Measurements from ENCODE around the gene CTSC.

Gene CTSC

DNA sequence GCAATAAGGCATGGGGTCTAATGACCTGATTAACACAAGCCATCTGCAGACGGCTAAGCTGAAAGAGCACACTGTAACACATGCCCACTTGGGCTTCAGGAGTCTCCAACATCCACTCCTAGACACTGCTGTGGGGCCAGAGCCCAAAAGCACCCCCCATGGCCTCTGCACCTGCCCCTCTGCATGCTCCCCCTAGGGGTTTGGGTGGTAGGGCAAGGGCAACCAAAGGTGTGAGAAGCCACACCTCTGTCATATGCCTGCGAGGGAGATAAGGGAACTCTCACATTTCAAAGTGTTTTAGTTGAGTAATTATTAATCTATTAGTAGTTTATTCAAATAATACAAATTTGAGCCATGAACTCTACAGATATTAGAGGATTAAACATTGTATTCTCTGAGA is 30.8 kb downstream of the CTSC start:
- Histone ChIP-seq H3K27me3 (no peaks in the 10 kb centered on the region), H3K27ac (no peak overlapping the region), H4K20me1 (peaks cover 42% of the 10 kb centered on the region), H3K36me3 (peaks cover 96% of the 10 kb centered on the region), H3K4me3 (no peak overlapping the region), H3K4me1 (no peaks in the 10 kb centered on the region), H3K9ac (no peak overlapping the region), H3K4me2 (no peak overlapping the region), H3K9me3 (0 out of 2 replicates have a peak, but pooled peaks cover 5% of the 10 kb centered on the region)
- TF ChIP-seq Cebpa-rat (IDR thresholded peaks at IDR 0.05): no peak

DNA sequence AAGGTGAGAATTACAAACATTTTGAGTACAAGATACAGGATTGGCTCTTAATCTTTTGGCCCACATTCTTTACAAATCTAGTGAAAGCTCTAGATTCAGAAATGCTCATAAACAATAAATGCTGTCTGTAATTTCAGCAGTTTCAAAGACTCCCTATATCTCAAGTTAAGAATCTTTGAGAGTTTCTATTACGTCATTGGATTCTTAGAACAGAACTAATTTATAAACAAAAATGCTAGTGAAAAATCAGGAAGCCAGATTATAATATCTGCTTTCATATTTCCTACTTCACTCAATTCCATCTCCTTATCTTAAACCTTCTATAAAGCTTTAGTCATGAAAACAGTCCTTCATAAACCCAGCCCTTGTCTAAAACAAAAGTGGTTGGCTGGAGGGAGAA is 32.1 kb downstream of the CTSC start:
- Histone ChIP-seq H3K9me3 (0 out of 2 replicates have a peak, but pooled peaks cover 5% of the 10 kb centered on the region), H3K36me3 (peaks cover 96% of the 10 kb centered on the region), H3K27ac (no peak overlapping the region), H3K4me3 (no peak overlapping the region), H3K4me2 (no peak overlapping the region), H3K4me1 (no peaks in the 10 kb centered on the region), H3K27me3 (no peaks in the 10 kb centered on the region), H4K20me1 (peaks cover 31% of the 10 kb centered on the region), H3K9ac (no peak overlapping the region)
- no peak for TF ChIP-seq Cebpa-rat (IDR thresholded peaks at IDR 0.05)

DNA sequence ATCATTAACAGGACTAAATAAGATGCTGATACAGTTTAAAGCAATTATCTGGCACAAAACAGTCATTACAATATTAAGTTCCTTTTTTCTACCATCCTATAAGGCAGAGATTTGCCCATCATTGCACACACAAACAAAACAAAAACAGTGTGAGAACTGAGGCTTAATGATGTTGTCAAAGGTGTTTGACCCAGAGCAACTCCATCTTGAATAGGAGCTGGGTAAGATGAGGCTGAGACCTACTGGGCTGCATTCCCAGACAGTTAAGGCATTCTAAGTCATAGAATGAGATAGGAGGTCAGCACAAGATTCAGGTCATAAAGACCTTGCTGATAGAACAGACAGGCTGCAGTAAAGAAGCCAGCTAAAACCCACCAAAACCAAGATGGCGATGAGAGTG is 33.2 kb downstream of the CTSC start:
- H3K36me3 ChIP-seq: peaks cover 98% of the 10 kb centered on the region
- TF ChIP-seq Cebpa-rat (IDR thresholded peaks at IDR 0.05): no peak
- 0 out of 2 replicates have a peak, but pooled peaks cover 5% of the 10 kb centered on the region for H3K9me3 ChIP-seq

DNA sequence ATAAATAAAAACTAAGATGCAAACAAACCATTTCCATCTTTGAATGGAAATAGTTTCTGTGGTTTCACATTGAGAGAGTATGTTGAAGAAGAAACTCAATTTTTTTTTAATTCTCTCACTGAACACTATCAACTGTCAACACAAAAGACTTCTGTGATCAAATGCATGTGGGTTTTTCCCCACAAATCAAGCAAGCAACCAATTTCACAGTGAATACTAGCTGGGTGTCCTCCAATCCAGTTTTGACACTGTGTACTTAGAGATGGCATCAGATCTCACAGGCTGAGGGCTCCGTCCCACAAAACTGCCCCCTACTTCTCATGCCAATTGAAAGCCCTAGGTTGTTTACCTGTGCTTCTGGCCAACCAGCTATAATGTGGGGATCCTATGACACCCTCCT is 34.5 kb downstream of the CTSC start:
- Histone ChIP-seq H3K27me3 (no peaks in the 10 kb centered on the region), H3K36me3 (peaks cover 98% of the 10 kb centered on the region), H3K4me2 (no peak overlapping the region), H4K20me1 (peaks cover 37% of the 10 kb centered on the region), H3K4me1 (no peaks in the 10 kb centered on the region), H3K9ac (no peak overlapping the region), H3K4me3 (no peak overlapping the region), H3K9me3 (0 out of 2 replicates have a peak, but pooled peaks cover 5% of the 10 kb centered on the region), H3K27ac (no peak overlapping the region)
- TF ChIP-seq Cebpa-rat (IDR thresholded peaks at IDR 0.05): no peak

More for the DNA sequence above, 33.2 kb downstream of the CTSC start:
- no peak overlapping the region for H3K27ac ChIP-seq
- H3K27me3 ChIP-seq: no peaks in the 10 kb centered on the region
- H3K4me1 ChIP-seq: no peaks in the 10 kb centered on the region
- H3K9ac ChIP-seq: no peak overlapping the region
- H4K20me1 ChIP-seq: peaks cover 33% of the 10 kb centered on the region
- H3K4me2 ChIP-seq: no peak overlapping the region
- H3K4me3 ChIP-seq: no peak overlapping the region

DNA sequence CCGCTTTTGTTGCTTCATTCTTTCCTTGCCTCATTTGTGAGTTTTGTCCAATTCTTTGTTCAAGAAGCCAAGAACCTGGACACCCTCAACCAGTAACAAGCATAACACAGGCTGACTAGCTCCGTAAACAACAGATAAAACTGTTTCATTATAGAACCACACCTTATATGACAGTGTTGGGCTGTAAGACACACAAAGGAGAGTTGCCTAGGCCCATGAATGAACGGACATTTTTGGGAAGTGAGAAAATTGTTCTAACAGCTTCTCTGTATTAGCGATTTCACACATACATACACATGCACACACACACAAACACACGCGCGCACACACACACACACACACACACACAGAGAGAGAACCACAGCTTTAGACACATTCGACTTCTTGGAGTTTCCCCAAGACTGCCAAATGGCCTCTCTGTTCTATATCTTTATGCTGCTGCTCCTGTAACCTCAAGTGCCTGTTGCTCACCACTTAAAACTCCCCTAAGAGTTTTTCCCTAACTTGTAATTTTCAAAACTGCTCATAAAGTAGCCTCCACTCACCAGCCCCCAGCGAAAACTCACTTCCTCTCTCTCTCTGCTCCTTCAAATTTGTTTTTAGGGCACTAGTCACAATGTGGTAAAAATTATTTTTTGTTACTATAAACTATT is 35.9 kb downstream of the CTSC start:
- H3K27ac ChIP-seq: no peak overlapping the region
- no peaks in the 10 kb centered on the region for H3K27me3 ChIP-seq
- H3K4me1 ChIP-seq: no peaks in the 10 kb centered on the region
- no peak overlapping the region for H3K9ac ChIP-seq
- H3K36me3 ChIP-seq: peaks cover 98% of the 10 kb centered on the region
- TF ChIP-seq Cebpa-rat (IDR thresholded peaks at IDR 0.05): no peak
- no peak overlapping the region for H3K4me2 ChIP-seq
- 0 out of 2 replicates have a peak, but pooled peaks cover 5% of the 10 kb centered on the region for H3K9me3 ChIP-seq
- H4K20me1 ChIP-seq: peaks cover 46% of the 10 kb centered on the region
- H3K4me3 ChIP-seq: no peak overlapping the region

DNA sequence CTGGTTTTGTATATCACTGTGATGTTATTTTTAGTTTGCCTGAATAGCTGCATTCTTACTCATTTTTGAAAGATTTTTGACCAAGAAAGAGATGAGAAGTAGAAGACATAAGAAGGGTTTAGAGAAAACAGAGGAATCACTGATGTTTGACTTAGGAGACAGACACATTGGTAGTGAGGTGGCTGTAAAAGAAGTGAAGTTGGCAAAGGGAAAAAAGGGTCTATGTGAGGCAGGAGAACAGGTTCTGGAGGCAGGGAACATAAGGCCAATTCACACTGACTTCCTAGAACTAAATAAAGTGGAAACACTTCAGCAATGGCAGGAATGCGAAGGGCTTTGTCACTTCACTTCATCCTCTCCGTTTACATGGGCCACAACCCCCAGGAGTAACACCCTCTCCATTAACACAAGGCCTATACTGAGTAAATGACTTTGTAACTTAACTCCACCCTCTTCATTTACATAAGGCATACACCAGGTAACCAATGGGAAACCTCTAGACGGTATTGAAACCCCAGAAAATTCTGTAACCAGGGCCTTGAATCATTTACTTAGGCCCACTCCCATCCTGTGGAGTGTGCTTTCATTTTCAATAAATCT is 36.5 kb downstream of the CTSC start:
- no peak overlapping the region for H3K4me2 ChIP-seq
- no peak overlapping the region for H3K4me3 ChIP-seq
- no peak overlapping the region for H3K27ac ChIP-seq
- no peak for TF ChIP-seq Cebpa-rat (IDR thresholded peaks at IDR 0.05)
- H3K4me1 ChIP-seq: no peaks in the 10 kb centered on the region
- no peak overlapping the region for H3K9ac ChIP-seq
- H3K27me3 ChIP-seq: no peaks in the 10 kb centered on the region
- H4K20me1 ChIP-seq: peaks cover 46% of the 10 kb centered on the region
- H3K9me3 ChIP-seq: no peaks in the 10 kb centered on the region
- H3K36me3 ChIP-seq: peaks cover 98% of the 10 kb centered on the region

DNA sequence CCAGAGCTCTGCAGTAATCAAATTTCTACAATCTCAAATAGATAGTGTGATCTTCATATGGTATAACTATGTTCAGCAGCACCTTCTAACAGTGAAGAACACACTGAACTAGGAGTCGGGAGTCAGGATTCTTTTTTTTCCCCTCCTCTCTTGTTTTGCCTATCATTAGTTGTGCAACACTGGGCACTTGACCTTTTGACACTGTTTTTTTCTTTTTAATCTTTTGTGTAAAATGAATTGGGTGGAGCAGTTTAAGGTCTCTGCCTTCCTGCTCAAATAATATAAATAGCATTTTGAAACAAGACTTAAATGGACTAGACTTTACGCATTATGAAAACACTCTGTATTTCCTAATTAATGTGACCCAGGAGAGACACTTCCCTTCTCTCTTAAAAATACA is 39.7 kb downstream of the CTSC start:
- Histone ChIP-seq H3K27ac (no peak overlapping the region), H3K4me2 (no peak overlapping the region), H4K20me1 (peaks cover 37% of the 10 kb centered on the region; the same call in 1 of the 2 replicates), H3K9ac (no peak overlapping the region), H3K36me3 (peaks cover 94% of the 10 kb centered on the region), H3K27me3 (no peaks in the 10 kb centered on the region), H3K4me3 (no peak overlapping the region), H3K4me1 (no peaks in the 10 kb centered on the region), H3K9me3 (no peaks in the 10 kb centered on the region)
- TF ChIP-seq Cebpa-rat (IDR thresholded peaks at IDR 0.05): no peak

DNA sequence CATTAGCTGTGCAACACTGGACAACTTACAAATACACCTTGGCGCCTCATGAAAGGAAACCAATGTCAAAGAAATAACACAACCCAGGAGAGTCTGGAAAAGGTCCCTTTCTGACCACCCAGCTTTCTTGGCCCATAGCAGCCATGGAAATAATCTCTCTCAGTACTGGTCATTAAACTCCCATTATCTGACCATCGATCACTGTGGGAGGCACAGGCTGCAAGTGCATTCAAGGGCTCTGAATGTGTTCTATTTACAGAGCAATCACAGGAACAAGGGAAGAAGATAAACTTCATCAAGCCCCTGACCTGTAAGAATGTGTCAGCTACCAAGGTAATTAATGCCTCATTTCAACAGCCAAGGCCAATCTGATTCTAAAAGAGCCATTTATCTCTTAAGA is 40.1 kb downstream of the CTSC start:
- H4K20me1 ChIP-seq: peaks cover 37% of the 10 kb centered on the region; the same call in 1 of the 2 replicates
- no peak overlapping the region for H3K9ac ChIP-seq

DNA sequence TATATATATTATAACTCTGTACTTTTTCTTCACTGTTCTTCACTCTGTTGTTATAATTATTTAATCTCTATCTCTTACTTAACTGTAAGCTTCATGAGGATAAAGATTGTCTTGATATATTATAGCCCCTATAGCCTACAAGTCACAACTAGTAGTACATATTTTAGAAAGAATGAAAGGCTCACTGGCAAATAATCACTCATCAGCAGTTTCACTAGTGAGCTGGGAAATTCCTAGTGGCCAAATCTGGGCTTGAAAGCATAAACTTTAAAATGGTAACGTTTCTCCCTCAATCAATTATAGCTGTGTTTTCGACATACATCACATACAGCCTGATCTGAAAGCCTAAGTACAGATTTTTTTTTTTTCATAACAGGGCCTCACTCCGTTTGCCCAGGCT is 42.5 kb downstream of the CTSC start:
- Histone ChIP-seq H3K36me3 (peaks cover 87% of the 10 kb centered on the region), H3K27me3 (no peaks in the 10 kb centered on the region), H4K20me1 (peaks cover 31% of the 10 kb centered on the region; the same call in 1 of the 2 replicates), H3K4me2 (no peak overlapping the region), H3K4me1 (no peaks in the 10 kb centered on the region), H3K27ac (no peak overlapping the region), H3K9me3 (no peaks in the 10 kb centered on the region), H3K4me3 (no peak overlapping the region), H3K9ac (no peak overlapping the region)
- no peak for TF ChIP-seq Cebpa-rat (IDR thresholded peaks at IDR 0.05)

More for the DNA sequence above, 40.1 kb downstream of the CTSC start:
- Histone ChIP-seq H3K27me3 (no peaks in the 10 kb centered on the region), H3K4me2 (no peak overlapping the region), H3K4me1 (no peaks in the 10 kb centered on the region), H3K9me3 (no peaks in the 10 kb centered on the region), H3K27ac (no peak overlapping the region), H3K4me3 (no peak overlapping the region), H3K36me3 (peaks cover 96% of the 10 kb centered on the region)
- no peak for TF ChIP-seq Cebpa-rat (IDR thresholded peaks at IDR 0.05)

DNA sequence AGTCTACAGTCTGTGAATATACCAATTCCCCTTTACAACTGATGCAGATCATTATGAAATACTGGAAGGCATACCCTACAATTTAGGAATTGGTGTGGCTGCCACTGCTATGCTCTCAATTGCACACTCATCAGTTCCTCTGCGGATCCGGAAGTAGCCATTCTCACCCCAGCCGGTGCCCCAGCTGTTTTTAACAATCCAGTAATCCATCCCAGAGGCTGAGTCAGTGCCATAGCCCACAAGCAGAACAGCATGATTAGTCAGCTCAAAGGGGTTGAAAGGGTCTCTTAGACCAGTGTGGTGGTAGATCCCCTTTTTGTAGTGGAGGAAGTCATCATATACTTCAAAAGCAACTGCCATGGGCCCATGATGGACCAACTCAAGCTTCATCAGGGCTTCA is 43.6 kb downstream of the CTSC start:
- no peak overlapping the region for H3K9ac ChIP-seq
- peaks cover 85% of the 10 kb centered on the region for H3K36me3 ChIP-seq
- no peak for TF ChIP-seq Cebpa-rat (IDR thresholded peaks at IDR 0.05)
- no peaks in the 10 kb centered on the region for H3K27me3 ChIP-seq
- H3K4me3 ChIP-seq: no peak overlapping the region
- no peaks in the 10 kb centered on the region for H3K9me3 ChIP-seq
- peaks cover 27% of the 10 kb centered on the region; the same call in 1 of the 2 replicates for H4K20me1 ChIP-seq
- no peak overlapping the region for H3K4me2 ChIP-seq
- H3K4me1 ChIP-seq: no peaks in the 10 kb centered on the region; the same call in 1 of the 2 replicates
- no peak overlapping the region for H3K27ac ChIP-seq
